H9 (cell line): ENCODE results near the gene NEK4. TPM values are rescaled to one million over a fixed set of nuclear protein-coding genes. Genes with fewer than 3 reads are reported as not detected.

Experiments used
- DNase-seq: peaks from one replicate; pipeline ENCODE4 v3.0.0-alpha.2; 2017
- H2AFZ ChIP-seq: one replicate; pipeline ENCODE4 v1.6.1; 2013; ENCODE audit warnings: mild to moderate bottlenecking, low read length, control low read depth, moderate library complexity
- H2AK5ac ChIP-seq: 2 replicates; pipeline ENCODE4 v1.6.1; 2013; ENCODE audit warnings: low read length, control low read depth, mixed read lengths; ENCODE audit not compliant: insufficient read length
- H2BK120ac ChIP-seq: one replicate; pipeline ENCODE4 v1.6.1; 2013; ENCODE audit warnings: low read depth, mild to moderate bottlenecking, low read length, control low read depth, inconsistent platforms; ENCODE audit not compliant: poor library complexity, severe bottlenecking
- H2BK12ac ChIP-seq: 2 replicates; pipeline ENCODE4 v1.6.1; 2013; ENCODE audit warnings: low read length, control low read depth, mixed read lengths, low read depth; ENCODE audit not compliant: insufficient read length
- H2BK15ac ChIP-seq: 2 replicates; pipeline ENCODE4 v1.6.1; 2013; ENCODE audit warnings: low read depth, low read length, control low read depth
- H2BK20ac ChIP-seq: one replicate; pipeline ENCODE4 v1.6.1; 2013; ENCODE audit warnings: low read depth, mild to moderate bottlenecking, low read length, control low read depth, inconsistent platforms; ENCODE audit not compliant: poor library complexity, severe bottlenecking
- H2BK5ac ChIP-seq: 2 replicates; pipeline ENCODE4 v1.6.1; 2013; ENCODE audit warnings: low read length, control low read depth, mixed read lengths; ENCODE audit not compliant: insufficient read length
- H3K14ac ChIP-seq: 2 replicates; pipeline ENCODE4 v1.6.1; 2013; ENCODE audit warnings: low read length, control low read depth; ENCODE audit not compliant: insufficient read depth
- H3K18ac ChIP-seq: 2 replicates; pipeline ENCODE4 v1.6.1; 2013; ENCODE audit warnings: low read depth, mild to moderate bottlenecking, mixed read lengths, low read length, control low read depth; ENCODE audit not compliant: insufficient read length
- H3K23ac ChIP-seq: 2 replicates; pipeline ENCODE4 v1.6.1; 2013; ENCODE audit warnings: low read length, control low read depth, mixed read lengths, low read depth; ENCODE audit not compliant: insufficient read length
- H3K23me2 ChIP-seq: 2 replicates; pipeline ENCODE4 v1.6.1; 2013; ENCODE audit warnings: low read depth, mild to moderate bottlenecking, mixed read lengths, low read length, control low read depth; ENCODE audit not compliant: insufficient read length, poor library complexity, severe bottlenecking
- H3K27ac ChIP-seq: 2 replicates; pipeline ENCODE4 v1.5.1; 2013; ENCODE audit warnings: low read length, control low read depth, mixed read lengths, low read depth; ENCODE audit not compliant: insufficient read length
- H3K27me3 ChIP-seq: 2 replicates; pipeline ENCODE4 v1.6.1; 2013; ENCODE audit warnings: low read length, control low read depth, inconsistent platforms; ENCODE audit not compliant: insufficient read depth
- H3K4ac ChIP-seq: 2 replicates; pipeline ENCODE4 v1.6.1; 2013; ENCODE audit warnings: low read depth, mild to moderate bottlenecking, control low read depth, inconsistent platforms, low read length, moderate library complexity
- H3K4me1 ChIP-seq: 2 replicates; pipeline ENCODE4 v1.6.1; 2013; ENCODE audit warnings: low read length, control low read depth, inconsistent platforms; ENCODE audit not compliant: insufficient read depth
- H3K4me2 ChIP-seq: 2 replicates; pipeline ENCODE4 v1.6.1; 2013; ENCODE audit warnings: low read length, control low read depth, mixed read lengths; ENCODE audit not compliant: insufficient read length, insufficient read depth
- H3K56ac ChIP-seq: 2 replicates; pipeline ENCODE4 v1.6.1; 2013; ENCODE audit warnings: low read depth, mild to moderate bottlenecking, mixed read lengths, low read length, control low read depth; ENCODE audit not compliant: insufficient read length
- H3K79me1 ChIP-seq: 2 replicates; pipeline ENCODE4 v1.6.1; 2013; ENCODE audit warnings: low read depth, mild to moderate bottlenecking, moderate library complexity, low read length, control low read depth, inconsistent platforms; ENCODE audit not compliant: insufficient read depth, poor library complexity, severe bottlenecking
- H3K79me2 ChIP-seq: 2 replicates; pipeline ENCODE4 v1.6.1; 2013; ENCODE audit warnings: low read length, control low read depth, inconsistent platforms; ENCODE audit not compliant: insufficient read depth
- H3K9ac ChIP-seq: 2 replicates; pipeline ENCODE4 v1.6.1; 2013; ENCODE audit warnings: low read length, control low read depth, mixed read lengths; ENCODE audit not compliant: insufficient read length; ENCODE audit errors: extremely low read depth
- H3K9me3 ChIP-seq: one replicate; pipeline ENCODE4 v1.6.1; 2013; ENCODE audit warnings: low read depth, low read length, inconsistent platforms; ENCODE audit not compliant: control insufficient read depth
- H3T11ph ChIP-seq: one replicate; pipeline ENCODE4 v1.6.1; 2013; ENCODE audit warnings: mild to moderate bottlenecking, low read length, control low read depth, inconsistent platforms
- H4K20me1 ChIP-seq: one replicate; pipeline ENCODE4 v1.6.1; 2013; ENCODE audit not compliant: control insufficient read depth, insufficient read length, insufficient read depth
- H4K5ac ChIP-seq: 2 replicates; pipeline ENCODE4 v1.6.1; 2013; ENCODE audit warnings: low read depth, mild to moderate bottlenecking, mixed read lengths, low read length, control low read depth; ENCODE audit not compliant: insufficient read length
- H4K8ac ChIP-seq: replicated peaks from 2 replicates; pipeline ENCODE4 v1.6.1; 2013; ENCODE audit warnings: low read length, control low read depth, mixed read lengths, low read depth; ENCODE audit not compliant: insufficient read length
- H4K91ac ChIP-seq: 2 replicates; pipeline ENCODE4 v1.6.1; 2013; ENCODE audit warnings: low read depth, mild to moderate bottlenecking, moderate library complexity, mixed read lengths, low read length, control low read depth; ENCODE audit not compliant: insufficient read length
- H3K27ac Mint-ChIP-seq, 3 experiments: 2 replicates in 2 of 3; 3 replicates in 1 of 3; pipeline ENCODE4 v1.8.0; 2020 to 2021; ENCODE audit warnings: mixed read lengths in 3 of 3, mild to moderate bottlenecking in 1 of 3, moderate library complexity in 1 of 3
- H3K27me3 Mint-ChIP-seq: 2 replicates; pipeline ENCODE4 v1.8.0; 2021; ENCODE audit warnings: low read depth, mild to moderate bottlenecking, moderate library complexity, mixed read lengths
- H3K36me3 Mint-ChIP-seq, 3 experiments: 2 replicates in 2 of 3; 3 replicates in 1 of 3; pipeline ENCODE4 v1.8.0; 2020 to 2021; ENCODE audit warnings: low read depth in 3 of 3, mixed read lengths in 3 of 3; ENCODE audit not compliant: insufficient read depth in 1 of 3
- H3K4me1 Mint-ChIP-seq, 2 experiments: 2 replicates each; pipeline ENCODE4 v1.8.0; 2020; ENCODE audit warnings: mixed read lengths in 2 of 2
- H3K4me3 Mint-ChIP-seq, 2 experiments: 2 replicates in 1 of 2; 3 replicates in 1 of 2; pipeline ENCODE4 v1.8.0; 2020 to 2021; ENCODE audit warnings: mild to moderate bottlenecking in 2 of 2, mixed read lengths in 2 of 2, moderate library complexity in 1 of 2
- H3K9me3 Mint-ChIP-seq, 2 experiments: 2 replicates in 1 of 2; 3 replicates in 1 of 2; pipeline ENCODE4 v1.8.0; 2020; ENCODE audit warnings: mild to moderate bottlenecking in 2 of 2, mixed read lengths in 2 of 2, moderate library complexity in 1 of 2
- WGBS: extraction: QIAGEN DNeasy Blood & Tissue Kit; methylation state at CpG from one replicate; pipeline ENCODE4 v1.1.7; 2013; ENCODE audit warnings: missing lambda C conversion rate, low lambda C conversion rate, mixed read lengths; ENCODE audit not compliant: insufficient read length; ENCODE audit errors: extremely low coverage; 5-methylcytosine and 5-hydroxymethylcytosine counted together
- total RNA-seq: library from RNA; stranded (reverse); gene quantifications from 2 replicates; pipeline ENCODE4 v1.2.1, GENCODE V29; 2021
- TF ChIP-seq, protein P1 (sequence below): fragments of 200-600 bp; sonication (generic); conservative IDR thresholded peaks from 3 replicates; pipeline ENCODE4 v1.8.0; 2021; ENCODE audit warnings: antibody characterized with exemption, mild to moderate bottlenecking

Gene NEK4
- total RNA-seq, 1 experiment from 2014 or later: 36.0 TPM

DNA sequence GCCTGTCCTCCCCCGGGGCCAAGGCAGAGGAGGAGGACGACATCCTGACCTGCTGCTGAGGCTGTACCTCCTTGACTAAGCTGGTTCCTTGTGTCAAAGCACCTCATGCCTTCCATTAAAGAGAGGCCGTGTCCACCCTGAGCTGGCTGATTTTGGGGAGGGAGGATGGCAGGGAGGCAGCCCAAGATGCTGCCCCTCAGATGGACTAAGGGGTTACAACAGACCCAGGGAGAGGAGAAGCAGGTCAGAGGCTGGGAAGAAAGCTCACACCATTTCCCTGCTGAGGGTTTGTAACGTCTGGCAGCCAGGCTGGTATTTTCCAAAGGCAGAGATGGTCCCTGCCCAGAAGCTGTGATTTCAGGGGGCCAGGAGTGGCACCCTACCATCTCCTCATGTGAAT is 21.2 kb upstream of the NEK4 start:
- Histone ChIP-seq H3K14ac (no peak overlapping the region), H3K56ac (no peak overlapping the region), H4K20me1 (no peaks in the 10 kb centered on the region), H4K8ac (no peak overlapping the region), H3K23ac (no peak overlapping the region), H3K27ac (no peak overlapping the region), H3K4me2 (no peak overlapping the region), H2BK20ac (no peak overlapping the region), H4K5ac (no peak overlapping the region), H3K4me1 (no peaks in the 10 kb centered on the region), H3K27me3 (no peaks in the 10 kb centered on the region), H2BK15ac (no peak overlapping the region), H3K9me3 (no peaks in the 10 kb centered on the region), H3K9ac (no peak overlapping the region), H3K79me1 (no peaks in the 10 kb centered on the region), H2BK5ac (no peak overlapping the region), H2BK12ac (no peak overlapping the region), H3K4ac (no peak overlapping the region), H2AFZ (no peak overlapping the region), H4K91ac (no peak overlapping the region), H2AK5ac (no peak overlapping the region), H2BK120ac (no peak overlapping the region), H3K79me2 (no peaks in the 10 kb centered on the region), H3T11ph (no peak overlapping the region), H3K23me2 (no peaks in the 10 kb centered on the region), H3K18ac (no peak overlapping the region)
- Mint-ChIP-seq H3K9me3 (no peaks in the 10 kb centered on the region; a peak in 1 of 5 replicates), H3K27ac (peak overlapping the region in 1 of 3 experiments; percentile 48; a peak in 2 of 7 replicates), H3K27me3 (peaks cover 2% of the 10 kb centered on the region), H3K36me3 (no peaks in the 10 kb centered on the region; a peak in 1 of 7 replicates), H3K4me3 (no peak overlapping the region), H3K4me1 (no peaks in the 10 kb centered on the region)
- TF ChIP-seq, protein P1, sequence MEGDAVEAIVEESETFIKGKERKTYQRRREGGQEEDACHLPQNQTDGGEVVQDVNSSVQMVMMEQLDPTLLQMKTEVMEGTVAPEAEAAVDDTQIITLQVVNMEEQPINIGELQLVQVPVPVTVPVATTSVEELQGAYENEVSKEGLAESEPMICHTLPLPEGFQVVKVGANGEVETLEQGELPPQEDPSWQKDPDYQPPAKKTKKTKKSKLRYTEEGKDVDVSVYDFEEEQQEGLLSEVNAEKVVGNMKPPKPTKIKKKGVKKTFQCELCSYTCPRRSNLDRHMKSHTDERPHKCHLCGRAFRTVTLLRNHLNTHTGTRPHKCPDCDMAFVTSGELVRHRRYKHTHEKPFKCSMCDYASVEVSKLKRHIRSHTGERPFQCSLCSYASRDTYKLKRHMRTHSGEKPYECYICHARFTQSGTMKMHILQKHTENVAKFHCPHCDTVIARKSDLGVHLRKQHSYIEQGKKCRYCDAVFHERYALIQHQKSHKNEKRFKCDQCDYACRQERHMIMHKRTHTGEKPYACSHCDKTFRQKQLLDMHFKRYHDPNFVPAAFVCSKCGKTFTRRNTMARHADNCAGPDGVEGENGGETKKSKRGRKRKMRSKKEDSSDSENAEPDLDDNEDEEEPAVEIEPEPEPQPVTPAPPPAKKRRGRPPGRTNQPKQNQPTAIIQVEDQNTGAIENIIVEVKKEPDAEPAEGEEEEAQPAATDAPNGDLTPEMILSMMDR: no peak
- no CpG with 5 or more reads among the region's 4 CpGs for WGBS
- DNase-seq: no peak
